ENCODE data around the gene TES.
"Not testable (repeated sequence)": the region's sequence is repeated elsewhere in the genome, so short reads cannot be mapped to it uniquely, and the experiment has no call there.

The TES gene

GRCh38 chr7:116210345-116211005, at the start of gene TES:
TSS of gene TES (plus strand) at chr7:116210539. CDS start at chr7:116210708, 169 bp downstream.
- DNase-seq: no peak

GRCh38 chr7:116161728-116162127, 48.6 kb upstream of the TES start:
- no peak for DNase-seq

DNA sequence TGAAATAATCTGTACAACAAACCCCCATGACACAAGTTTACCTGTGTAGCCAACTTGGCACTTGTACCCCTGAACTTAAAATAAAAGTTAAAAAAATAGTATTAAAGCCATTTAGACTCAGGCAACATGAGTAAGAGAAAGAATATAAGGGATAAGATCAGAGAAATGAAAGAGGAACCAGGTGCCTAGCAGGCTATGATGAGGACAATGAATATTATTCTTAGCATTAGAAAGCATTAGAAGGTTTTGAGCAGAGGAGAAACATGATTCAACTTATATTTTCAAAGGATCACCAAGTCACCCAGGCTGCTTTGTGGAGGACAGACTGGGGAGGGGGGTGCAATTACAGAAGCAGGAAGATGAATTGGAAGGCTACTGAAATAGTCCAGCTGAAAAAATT, 48.1 kb upstream of the TES start:
- DNase-seq: no peak

- DNase-seq: no peak
Observed at GRCh38 chr7:116162992-116163391, 47.3 kb upstream of the TES start.

GRCh38 chr7:116164552-116165306, 45.6 kb upstream of the TES start:
- no peak for DNase-seq

DNA sequence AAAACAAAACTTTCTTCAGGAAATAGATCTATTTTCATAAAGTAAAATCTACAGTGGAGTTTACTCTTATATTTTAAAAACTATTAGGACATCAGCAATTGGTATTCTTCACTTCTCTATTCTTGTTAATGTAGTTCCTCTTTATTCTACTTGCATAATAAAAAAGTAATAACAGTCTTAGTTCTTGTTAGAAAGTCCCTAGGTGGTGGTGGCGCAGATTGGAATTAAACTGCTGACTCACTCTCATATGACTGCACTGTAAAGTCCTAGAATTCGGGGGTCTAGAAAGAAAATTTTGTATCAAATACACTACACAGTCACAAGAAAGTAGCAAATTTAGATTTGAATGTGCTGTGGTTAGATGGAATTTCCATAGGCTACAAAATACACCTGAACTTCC, 44.6 kb upstream of the TES start:
- DNase-seq: no peak

DNA sequence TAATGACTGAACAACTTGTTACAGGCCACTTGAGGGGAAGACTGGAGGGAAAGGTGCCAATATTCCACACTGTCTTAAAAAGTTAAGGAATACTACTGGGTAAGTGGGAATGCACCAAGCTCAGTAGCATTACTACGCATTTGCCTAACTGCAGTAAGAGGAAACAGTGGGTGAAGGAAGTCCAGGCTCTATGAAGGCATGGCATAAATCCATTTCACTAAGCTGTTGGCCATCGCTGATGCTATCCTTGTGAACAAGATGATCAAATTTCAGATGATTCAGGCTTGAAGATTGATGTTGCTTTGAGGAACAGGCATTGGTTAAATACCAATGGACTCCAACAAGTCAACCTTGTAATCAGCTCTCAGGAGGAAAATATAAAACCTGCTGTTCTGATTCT, 44.2 kb upstream of the TES start:
- no peak for DNase-seq

DNA sequence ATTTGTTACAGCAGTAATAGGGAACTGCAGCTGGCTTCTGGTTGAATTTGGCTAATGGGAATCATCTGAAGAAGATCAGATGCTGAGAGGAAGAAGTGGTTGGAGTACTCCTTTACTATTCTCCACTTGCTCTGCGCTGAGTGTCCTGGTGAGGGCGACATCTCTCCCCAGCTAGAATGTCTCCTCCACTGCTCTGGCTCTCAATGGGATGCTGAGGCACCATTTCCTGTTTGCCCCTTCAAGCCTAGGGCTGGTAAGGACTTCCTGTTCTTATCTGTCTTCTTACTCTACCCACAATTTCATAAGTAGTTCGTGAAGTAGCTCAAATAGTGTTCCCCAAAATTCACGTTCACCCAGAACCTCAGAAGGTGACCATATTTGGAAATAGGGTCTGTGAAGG, 43.2 kb upstream of the TES start:
- DNase-seq: no peak

DNA sequence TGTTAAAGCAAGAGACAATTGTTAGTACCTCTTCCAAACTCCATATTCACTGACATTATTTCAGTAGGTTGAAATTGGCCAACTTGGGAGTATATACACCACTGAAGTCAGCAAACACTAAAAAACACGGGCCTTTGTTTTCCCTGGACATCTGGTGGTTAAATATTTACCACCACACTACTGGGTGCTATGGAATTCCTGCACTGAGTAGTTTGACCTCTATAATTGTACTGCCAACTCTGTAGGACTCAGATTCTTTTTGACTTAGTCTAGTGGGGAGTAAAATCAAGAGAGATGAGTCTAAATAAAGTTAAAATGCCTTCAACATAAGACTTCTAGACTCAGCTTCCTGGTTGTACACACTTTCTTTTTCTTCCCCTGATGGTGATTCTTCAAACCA, 41.3 kb upstream of the TES start:
- DNase-seq: no peak

GRCh38 chr7:116170180-116170579, 40.2 kb upstream of the TES start:
- DNase-seq: no peak

DNA sequence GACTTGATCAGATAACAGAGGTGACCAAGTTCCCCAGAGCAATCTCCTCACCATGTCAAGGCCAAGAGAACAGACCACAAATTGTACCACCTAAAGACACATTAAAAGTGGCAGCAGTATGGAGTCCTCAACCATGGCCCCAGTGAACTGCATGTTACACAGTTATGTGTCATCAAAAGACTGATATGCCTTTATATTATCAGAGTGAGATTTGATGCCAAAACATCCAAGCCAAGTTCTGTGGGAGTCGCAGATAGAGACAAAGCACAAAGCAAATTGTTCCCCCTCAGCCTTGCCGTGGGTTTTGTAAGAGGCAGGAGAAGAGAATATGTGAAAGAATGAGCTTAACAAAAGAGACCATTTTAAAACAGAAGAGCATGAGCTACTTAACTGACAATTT, 39.2 kb upstream of the TES start:
- DNase-seq: no peak

DNA sequence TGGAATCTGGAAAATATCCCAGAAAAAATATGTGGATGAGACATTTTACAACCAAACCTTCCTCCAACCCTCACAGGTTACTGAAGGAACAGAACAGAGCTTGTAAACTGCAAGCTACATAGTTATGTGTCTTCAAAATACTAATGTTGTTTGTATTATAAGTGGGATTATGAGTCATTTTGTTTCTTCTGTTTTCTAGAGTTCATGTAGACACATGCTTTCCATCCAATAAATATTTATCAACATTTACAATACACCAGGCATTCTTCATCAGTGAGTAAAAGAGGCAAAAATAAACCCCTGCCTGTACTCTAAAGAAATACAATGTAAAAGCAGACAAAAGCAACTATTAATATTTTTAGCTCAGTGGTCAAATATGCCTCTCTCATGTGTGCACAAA, 38.0 kb upstream of the TES start:
- DNase-seq: no peak

DNA sequence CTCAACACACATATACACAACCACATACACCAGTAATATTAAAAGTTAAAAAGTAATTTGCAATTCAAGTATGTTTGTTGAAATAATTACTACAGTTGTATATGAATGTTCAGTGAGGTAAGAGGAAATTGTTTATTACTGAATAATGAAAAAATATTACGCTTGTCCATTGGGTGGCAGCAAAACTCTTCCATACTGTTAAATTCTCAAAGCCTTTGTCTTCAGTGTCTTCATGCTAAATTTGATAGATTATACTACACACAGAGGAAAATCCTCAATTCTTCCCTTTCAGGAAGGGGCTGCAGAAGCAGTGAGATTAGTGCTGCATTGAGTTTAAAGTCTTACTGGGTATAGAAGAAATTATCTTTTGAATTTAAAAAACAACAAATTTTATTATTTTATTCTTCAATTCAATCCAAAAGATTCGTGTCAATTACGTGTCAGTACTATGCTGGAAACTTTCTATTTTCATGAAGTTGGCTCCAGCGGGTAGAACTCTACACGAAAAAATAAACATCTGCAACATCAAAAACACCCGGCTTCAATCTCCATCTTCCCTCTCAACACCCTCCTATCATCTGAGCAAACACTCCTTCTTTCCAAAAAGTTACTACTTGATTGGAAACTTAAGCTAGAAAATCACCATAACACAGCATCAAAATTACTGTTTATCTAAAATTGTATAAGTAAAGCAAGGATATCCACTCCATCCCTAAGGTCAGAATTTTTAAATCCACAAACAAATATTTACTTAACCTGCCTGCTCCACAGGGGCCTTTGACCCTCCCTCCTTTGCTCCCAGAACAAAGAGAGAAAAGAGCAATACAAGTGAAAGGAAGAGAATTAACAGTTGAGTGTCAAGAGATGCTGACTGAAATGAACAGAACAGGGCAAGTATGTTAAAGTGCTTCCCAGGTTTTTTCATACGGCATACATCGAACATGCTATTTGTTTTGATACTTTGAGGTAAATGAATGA, 37.0 kb upstream of the TES start:
- DNase-seq: no peak

GRCh38 chr7:116175095-116175494, 35.2 kb upstream of the TES start:
- not testable (repeated sequence) for DNase-seq

GRCh38 chr7:116176226-116176625, 34.1 kb upstream of the TES start:
- DNase-seq: no peak

- no peak for DNase-seq
Observed at GRCh38 chr7:116177009-116177408, 33.3 kb upstream of the TES start.

DNA sequence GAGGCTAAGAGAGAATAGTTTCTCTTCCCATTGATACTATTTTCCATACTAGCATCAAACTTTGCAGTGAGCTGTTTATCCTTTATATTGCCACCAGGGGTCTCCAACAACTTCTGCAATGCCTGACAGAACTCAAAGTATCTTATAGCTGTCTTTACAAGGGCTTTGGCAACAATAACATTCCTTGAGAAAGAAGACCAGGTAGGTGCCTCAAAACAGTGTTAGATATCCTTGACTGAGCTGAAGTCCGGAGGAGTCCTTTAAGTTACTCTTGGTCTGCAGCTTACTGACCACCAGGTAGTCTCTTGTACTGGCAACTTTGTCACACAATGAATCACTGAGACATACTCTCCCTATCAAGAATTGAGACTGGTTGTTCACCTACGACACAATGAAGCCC, 30.0 kb upstream of the TES start:
- DNase-seq: no peak

DNA sequence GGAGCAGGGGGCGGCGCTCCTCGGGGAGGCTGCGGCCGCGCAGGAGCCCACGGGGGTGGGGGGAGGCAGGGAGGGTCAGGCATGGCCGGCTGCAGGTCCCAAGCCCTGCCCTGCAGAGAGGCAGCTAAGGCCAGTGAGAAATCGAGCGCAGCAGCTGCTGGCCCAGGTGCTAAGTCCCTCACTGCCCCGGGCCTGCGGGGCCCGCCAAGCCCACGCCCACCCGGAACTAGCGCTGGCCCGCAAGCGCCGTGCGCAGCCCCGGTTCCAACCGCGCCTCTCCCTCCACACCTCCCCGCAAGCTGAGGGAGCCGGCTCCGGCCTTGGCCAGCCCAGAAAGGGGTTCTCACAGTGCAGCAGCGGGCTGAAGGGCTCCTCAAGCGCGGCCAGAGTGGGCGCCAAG, 28.3 kb upstream of the TES start:
- no peak for DNase-seq

- no peak for DNase-seq
Observed at GRCh38 chr7:116185450-116185849, 24.9 kb upstream of the TES start.

GRCh38 chr7:116185956-116186355, 24.4 kb upstream of the TES start:
- no peak for DNase-seq

DNA sequence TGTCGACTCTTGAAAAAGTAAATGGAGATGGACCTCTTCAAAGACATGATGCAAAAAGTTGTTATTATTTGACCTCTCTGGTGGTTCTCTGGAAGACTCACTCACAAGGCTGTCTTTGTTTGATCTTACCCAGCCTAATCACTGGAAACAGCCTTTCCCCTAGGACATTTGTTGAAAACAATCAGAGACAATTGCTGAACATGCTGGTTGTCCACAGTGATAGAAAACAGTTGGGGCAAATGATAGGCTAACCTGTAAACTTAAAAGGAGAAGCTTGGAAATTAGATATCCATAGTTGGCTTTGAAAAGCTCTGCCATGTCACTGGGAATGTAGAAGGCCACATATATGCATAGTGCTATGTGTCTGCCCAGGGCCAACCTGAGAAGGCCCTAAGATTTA, 22.9 kb upstream of the TES start:
- no peak for DNase-seq

DNA sequence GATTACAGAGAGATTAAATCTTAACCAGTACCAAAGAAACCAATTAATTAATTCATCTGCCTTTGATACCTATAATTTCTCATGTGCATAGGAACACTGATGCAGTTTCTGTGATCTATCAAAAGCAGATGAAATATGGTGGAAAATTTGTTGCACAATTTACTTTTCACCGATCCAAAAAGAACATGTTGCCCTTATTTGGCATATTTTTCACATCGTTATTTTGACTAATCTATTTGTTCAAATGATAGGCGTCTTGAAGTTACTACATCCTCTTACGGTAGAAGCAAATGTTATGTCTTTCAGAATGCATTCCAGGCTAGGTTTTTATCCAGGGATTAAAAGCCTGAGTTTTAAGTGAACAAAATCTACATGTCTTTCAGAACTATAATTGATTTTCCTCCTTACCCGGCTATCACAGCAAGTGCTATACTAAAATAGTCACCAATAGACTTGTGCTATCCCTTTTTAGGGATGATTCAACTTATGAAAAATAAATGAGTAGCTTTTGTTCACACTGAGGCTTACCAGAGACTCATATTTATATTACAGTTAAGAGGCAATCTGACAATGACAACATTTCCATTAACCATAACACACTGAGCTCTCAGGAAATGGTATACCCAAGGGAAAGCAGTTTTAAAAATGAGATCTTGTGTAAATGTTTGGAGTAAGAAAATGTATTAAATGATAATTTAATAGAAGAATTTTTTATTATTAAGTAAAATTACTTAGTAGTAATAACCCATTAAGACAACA, 16.8 kb upstream of the TES start:
- DNase-seq: no peak

GRCh38 chr7:116194115-116194514, 16.2 kb upstream of the TES start:
- DNase-seq: no peak
